CD4-positive, alpha-beta T cell treated with Interleukin-17A for 4 hours (primary cell): ENCODE measurements around the gene MARCHF10.
"Not testable (repeated sequence)": the region's sequence is repeated elsewhere in the genome, so short reads cannot be mapped to it uniquely, and the experiment has no call there.

Experiments
- DNase-seq: peaks from one replicate; pipeline ENCODE4 v3.0.0-alpha.2; 2020; ENCODE audit warnings: mixed read lengths

MARCHF10 gene

DNA sequence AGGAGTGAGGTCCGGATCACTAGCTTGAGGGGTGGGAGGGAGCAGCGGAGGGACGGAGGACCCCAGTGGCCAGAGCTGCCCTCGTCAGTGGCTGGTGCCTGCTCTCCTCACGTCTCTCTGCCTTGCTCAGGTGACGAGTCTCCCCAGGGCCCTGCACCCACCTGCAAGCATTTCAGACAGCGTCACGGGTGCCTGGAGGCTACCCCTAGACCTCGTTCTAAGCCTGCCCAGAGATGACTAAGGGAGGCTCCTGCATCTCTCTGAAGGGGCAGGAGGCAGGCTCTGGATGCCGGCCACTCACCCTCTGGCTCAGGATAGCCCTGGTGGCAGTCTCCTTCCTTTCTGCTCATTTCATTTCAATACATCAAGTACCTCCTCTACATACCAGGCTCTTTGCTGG lies 111.9 kb downstream of the MARCHF10 start:
- DNase-seq: no peak

GRCh38 chr17:62695093-62695738 lies 112.9 kb downstream of the MARCHF10 start:
- DNase-seq: not testable (repeated sequence)

DNA sequence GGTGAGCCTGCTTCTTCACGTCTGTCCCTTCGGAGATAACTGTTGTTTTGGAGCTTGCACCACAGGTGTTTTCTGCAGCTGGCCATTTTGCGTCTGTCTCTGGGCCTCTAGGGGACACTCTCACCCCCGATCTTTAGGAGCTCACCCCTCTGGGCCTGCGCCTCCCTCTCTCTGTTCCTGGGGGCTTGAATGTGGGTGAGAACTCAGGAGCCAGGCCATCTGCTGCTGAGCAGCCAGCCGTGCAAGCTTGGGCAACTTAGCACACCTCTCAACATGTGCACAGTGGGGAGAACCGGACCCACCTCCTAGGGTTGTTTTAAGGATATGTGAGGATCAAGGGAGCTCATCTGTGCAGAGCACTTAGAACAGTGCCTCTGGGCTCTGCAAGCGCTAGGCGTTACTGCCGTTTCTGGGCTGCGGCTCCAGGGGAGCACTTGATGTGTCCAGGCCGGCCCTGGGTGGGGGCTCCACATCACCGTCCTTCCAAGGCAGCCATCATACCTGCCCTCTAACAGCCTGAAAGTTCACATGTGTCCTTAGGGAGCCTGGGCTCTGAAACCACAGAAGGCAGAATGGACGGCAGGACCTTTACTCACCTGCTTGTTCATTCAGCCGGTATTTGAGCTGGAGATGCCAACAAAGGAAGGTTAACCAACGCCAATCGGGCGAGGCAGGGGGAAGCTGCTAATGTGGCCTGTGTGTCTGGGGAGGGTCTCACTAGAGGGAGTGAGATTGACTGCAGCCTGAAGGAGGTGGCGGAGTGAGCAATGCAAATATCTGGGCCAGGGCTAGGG lies 114.3 kb downstream of the MARCHF10 start:
- no peak for DNase-seq

- DNase-seq: no peak
These were observed 115.2 kb downstream of the MARCHF10 start for GRCh38 chr17:62692721-62693431.

DNA sequence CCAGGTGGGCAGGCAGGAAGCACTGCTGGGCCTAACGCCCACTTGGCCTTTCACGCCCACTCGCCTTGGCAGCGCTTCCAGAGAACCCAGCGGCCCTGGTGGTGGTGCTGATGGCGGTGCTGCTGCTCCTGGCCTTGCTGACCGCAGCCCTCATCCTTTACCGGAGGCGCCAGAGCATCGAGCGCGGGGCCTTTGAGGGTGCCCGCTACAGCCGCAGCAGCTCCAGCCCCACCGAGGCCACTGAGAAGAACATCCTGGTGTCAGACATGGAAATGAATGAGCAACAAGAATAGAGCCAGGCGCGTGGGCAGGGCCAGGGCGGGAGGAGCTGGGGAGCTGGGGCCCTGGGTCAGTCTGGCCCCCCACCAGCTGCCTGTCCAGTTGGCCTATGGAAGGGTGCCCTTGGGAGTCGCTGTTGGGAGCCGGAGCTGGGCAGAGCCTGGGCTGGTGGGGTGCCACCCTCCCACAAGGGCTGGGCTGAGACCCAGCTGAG lies 115.9 kb downstream of the MARCHF10 start:
- no peak for DNase-seq

DNA sequence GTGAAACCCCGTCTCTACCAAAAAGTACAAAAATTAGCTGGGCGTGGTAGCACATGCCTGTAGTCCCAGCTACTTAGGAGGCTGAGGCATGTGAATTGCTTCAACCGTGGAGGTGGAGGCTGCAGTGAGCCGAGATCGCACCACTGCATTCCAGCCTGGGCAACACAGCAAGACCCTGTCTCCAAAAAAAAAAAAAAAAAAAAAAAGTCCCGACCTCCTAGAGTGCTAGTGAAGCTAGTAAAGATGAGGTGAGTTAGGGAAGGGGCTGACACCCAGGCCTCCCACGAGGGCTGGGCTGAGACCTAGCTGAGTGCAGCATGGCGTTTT lies 116.6 kb downstream of the MARCHF10 start:
- DNase-seq: not testable (repeated sequence)

DNA sequence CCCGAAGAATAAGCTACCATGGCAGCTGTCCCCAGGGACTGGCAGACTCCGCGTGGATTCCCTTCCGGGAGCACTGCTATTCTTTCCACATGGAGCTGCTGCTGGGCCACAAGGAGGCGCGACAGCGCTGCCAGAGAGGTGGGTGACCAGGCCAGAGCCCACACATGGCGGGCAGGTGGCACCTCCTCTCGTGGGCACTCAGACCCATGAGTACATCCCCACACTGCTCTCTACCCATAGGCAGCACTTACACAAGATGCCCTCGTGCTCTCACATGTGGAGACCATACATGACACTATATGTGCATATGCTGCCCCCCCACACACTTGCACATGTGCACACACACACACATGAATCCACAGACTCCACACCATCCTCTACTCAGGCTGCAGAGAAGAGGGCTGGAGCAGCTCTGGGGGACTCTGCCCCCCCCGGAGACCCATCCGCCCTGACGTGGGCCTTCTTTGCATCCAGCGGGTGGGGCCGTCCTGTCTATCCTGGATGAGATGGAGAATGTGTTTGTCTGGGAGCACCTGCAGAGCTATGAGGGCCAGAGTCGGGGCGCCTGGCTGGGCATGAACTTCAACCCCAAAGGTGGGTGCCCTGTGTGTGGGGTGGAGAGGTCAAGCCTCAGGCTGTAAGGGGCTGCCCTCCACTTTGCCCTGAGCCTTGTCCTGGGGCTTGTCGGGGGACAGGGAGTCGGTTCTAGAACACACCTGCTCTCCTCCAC lies 117.8 kb downstream of the MARCHF10 start:
- no peak for DNase-seq

DNA sequence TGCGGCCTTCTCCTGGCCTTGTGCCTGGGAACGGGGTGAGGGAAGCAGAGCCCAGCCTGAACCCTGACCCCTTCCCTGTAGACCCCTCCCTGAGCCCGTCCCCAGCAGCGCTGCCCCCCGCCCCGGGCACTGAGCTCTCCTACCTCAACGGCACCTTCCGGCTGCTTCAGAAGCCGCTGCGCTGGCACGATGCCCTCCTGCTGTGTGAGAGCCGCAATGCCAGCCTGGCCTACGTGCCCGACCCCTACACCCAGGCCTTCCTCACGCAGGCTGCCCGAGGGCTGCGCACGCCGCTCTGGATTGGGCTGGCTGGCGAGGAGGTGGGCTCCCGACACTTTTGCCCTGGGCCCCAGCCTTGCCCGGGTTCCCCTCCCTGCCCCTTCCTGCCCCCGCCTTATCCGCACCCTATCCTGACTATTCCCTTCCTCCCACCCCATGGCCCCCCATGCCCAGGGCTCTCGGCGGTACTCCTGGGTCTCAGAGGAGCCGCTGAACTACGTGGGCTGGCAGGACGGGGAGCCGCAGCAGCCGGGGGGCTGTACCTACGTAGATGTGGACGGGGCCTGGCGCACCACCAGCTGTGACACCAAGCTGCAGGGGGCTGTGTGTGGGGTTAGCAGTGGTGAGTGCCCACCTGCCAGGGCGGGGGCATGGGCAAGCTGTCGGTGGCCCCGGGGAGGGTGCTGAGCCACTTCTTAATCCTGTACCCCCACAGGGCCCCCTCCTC lies 118.5 kb downstream of the MARCHF10 start:
- DNase-seq: no peak

GRCh38 chr17:62688398-62689160 lies 119.5 kb downstream of the MARCHF10 start:
- DNase-seq: no peak

- no peak for DNase-seq
These were observed 120.1 kb downstream of the MARCHF10 start for GRCh38 chr17:62687997-62688396.

DNA sequence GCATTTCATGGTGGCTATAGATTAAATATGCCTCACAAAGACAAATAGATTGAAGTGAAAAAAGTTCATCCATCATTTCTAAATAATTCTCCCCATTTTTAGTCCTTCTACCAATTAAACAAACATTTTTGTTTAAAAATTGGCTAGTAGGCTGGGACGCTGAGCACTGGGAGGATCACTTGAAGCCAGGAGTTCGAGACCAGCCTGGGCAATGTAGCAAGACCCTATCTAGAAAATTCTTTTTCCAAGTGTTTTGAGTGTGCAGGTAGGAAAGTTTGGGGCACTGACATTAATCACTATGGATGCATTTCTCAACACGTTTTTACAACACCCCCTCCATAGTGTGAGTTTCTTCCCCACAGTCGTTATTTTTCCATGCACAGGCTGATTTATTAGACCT lies 123.9 kb downstream of the MARCHF10 start:
- DNase-seq: no peak

GRCh38 chr17:62681939-62682381 lies 126.2 kb downstream of the MARCHF10 start:
- no peak for DNase-seq

GRCh38 chr17:62681061-62681938 lies 126.8 kb downstream of the MARCHF10 start:
- DNase-seq: no peak

GRCh38 chr17:62680541-62681052 lies 127.5 kb downstream of the MARCHF10 start:
- DNase-seq: no peak

- no peak for DNase-seq
These were observed 128.2 kb downstream of the MARCHF10 start for GRCh38 chr17:62679866-62680377.

GRCh38 chr17:62678214-62678919 lies 129.7 kb downstream of the MARCHF10 start:
- no peak for DNase-seq

GRCh38 chr17:62676952-62677596 lies 131.0 kb downstream of the MARCHF10 start:
- DNase-seq: no peak

GRCh38 chr17:62676231-62676943 lies 131.7 kb downstream of the MARCHF10 start:
- DNase-seq: no peak
